Measurements from ENCODE around the gene MTUS2. TPM values are rescaled to one million over a fixed set of nuclear protein-coding genes. Genes with fewer than 3 reads are reported as not detected.

MTUS2 gene
- total RNA-seq, 1 donor, result 0.36 TPM

DNA sequence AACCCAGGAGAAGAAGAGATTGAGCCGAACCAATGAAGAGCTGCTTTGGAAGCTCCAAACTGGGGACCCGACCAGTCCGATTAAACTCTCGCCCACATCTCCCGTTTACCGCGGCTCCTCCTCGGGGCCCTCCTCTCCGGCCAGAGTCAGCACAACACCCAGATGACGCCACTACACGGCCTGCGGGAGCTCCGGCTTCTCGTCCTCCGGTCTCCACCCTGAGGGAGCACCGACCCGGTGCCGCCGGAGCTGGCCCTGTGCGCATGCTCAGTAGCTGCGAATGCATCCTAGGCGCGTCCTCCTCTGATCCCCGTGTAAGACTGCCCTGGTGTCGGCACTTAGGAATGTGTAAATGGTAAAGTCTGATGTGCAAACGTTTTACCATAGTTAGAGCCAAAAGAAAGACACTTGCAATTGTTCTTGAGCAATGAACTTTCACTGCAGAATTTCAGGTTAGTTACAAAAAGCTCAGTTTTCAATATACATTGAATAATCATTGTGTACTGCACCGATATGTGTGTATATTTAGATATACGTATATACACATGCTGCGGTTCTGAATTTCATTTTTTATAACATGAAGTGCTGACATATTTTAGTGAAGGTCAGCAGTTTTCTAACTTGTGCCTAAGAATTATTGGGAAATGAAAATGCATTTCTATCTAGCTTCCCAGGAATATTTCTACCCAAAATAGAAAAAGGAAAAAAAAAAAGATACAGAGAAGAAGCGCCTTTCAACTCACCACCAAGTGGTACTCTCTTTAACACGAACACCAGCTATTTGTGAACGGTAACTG is 683.1 kb downstream of the MTUS2 start:
- Histone ChIP-seq H3K36me3 (ENCODE audit: insufficient read depth, low read length) (no peaks in the 10 kb centered on the region), H3K27me3 (ENCODE audit: insufficient read depth, low read length) (peaks cover 16% of the 10 kb centered on the region), H3K9me3 (ENCODE audit: low read depth, low read length) (no peaks in the 10 kb centered on the region), H4K20me1 (ENCODE audit: insufficient read depth, low read length) (peaks cover 4% of the 10 kb centered on the region), H3K27ac (ENCODE audit: low read depth, low read length) (no peak overlapping the region), H3K4me3 (ENCODE audit: insufficient read depth, low read length) (peak overlapping the region; percentile 60), H3K4me2 (ENCODE audit: insufficient read depth, low read length) (peak overlapping the region; percentile 78), H3K4me1 (ENCODE audit: insufficient read depth, low read length) (peaks cover 6% of the 10 kb centered on the region), H3K79me2 (ENCODE audit: insufficient read depth, low read length) (no peaks in the 10 kb centered on the region), H2AFZ (ENCODE audit: low read length) (peak overlapping the region; percentile 59)
- peak; percentile 86 for DNase-seq (ENCODE audit: insufficient read length, low spot score, missing footprints)
- TF ChIP-seq, protein P1, sequence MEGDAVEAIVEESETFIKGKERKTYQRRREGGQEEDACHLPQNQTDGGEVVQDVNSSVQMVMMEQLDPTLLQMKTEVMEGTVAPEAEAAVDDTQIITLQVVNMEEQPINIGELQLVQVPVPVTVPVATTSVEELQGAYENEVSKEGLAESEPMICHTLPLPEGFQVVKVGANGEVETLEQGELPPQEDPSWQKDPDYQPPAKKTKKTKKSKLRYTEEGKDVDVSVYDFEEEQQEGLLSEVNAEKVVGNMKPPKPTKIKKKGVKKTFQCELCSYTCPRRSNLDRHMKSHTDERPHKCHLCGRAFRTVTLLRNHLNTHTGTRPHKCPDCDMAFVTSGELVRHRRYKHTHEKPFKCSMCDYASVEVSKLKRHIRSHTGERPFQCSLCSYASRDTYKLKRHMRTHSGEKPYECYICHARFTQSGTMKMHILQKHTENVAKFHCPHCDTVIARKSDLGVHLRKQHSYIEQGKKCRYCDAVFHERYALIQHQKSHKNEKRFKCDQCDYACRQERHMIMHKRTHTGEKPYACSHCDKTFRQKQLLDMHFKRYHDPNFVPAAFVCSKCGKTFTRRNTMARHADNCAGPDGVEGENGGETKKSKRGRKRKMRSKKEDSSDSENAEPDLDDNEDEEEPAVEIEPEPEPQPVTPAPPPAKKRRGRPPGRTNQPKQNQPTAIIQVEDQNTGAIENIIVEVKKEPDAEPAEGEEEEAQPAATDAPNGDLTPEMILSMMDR (IDR thresholded peaks at IDR 0.05; ENCODE audit: extremely low read depth, low read depth, low read length), result no peak

DNA sequence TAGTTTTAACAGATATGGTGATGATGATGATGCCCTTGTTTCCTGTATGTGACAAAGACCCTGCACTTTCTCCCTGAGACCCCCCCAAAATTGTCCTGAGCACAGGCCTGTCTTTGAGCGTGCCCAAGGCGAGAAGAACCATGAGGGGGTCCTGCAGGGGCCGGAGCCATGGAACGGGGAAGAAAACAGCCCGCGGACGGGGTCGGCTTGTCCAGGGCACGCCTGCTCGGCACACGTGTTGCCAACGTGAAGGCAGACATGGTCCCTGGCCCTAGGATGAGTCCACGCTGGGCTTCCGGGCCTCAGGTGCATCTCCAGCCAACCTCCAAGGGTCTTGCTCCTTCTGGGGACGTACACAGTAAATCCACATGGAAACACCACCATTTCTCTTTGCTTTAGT is 684.6 kb downstream of the MTUS2 start:
- H3K4me3 ChIP-seq (ENCODE audit: insufficient read depth, low read length), result no peak overlapping the region
- H2AFZ ChIP-seq (ENCODE audit: low read length), result no peak overlapping the region
- peaks cover 8% of the 10 kb centered on the region for H3K27me3 ChIP-seq (ENCODE audit: insufficient read depth, low read length)
- no peak overlapping the region for H3K27ac ChIP-seq (ENCODE audit: low read depth, low read length)
- no peaks in the 10 kb centered on the region for H3K79me2 ChIP-seq (ENCODE audit: insufficient read depth, low read length)
- DNase-seq (ENCODE audit: insufficient read length, low spot score, missing footprints), result no peak
- no peaks in the 10 kb centered on the region for H3K36me3 ChIP-seq (ENCODE audit: insufficient read depth, low read length)
- TF ChIP-seq, protein P1 (IDR thresholded peaks at IDR 0.05; ENCODE audit: extremely low read depth, low read depth, low read length), result no peak
- H4K20me1 ChIP-seq (ENCODE audit: insufficient read depth, low read length), result peaks cover 4% of the 10 kb centered on the region
- peaks cover 20% of the 10 kb centered on the region for H3K4me1 ChIP-seq (ENCODE audit: insufficient read depth, low read length)
- no peak overlapping the region for H3K4me2 ChIP-seq (ENCODE audit: insufficient read depth, low read length)
- no peaks in the 10 kb centered on the region for H3K9me3 ChIP-seq (ENCODE audit: low read depth, low read length)

DNA sequence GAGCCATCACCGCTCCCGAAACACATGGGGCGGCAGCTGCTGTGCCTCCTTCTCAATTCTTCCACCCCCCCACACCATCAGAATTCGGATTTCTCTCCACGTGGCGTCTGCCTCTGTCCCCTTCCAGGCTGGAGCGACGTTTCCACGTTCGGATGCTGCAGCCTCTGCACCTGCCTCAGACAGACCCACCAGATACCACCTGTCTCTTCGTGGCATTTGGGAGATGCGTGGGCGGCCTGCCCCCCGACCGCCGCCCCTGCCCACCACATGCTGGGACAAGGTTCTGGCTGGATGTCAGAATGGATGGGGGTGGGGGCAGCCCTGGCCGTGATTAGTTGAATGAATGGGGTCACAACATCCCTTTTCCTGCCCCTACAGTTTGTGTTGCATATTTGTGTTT is 685.4 kb downstream of the MTUS2 start:
- no peak overlapping the region for H3K27ac ChIP-seq (ENCODE audit: low read depth, low read length)
- H3K4me3 ChIP-seq (ENCODE audit: insufficient read depth, low read length), result no peak overlapping the region
- H3K79me2 ChIP-seq (ENCODE audit: insufficient read depth, low read length), result peaks cover under 1% of the 10 kb centered on the region
- H2AFZ ChIP-seq (ENCODE audit: low read length), result no peak overlapping the region
- H3K36me3 ChIP-seq (ENCODE audit: insufficient read depth, low read length), result no peaks in the 10 kb centered on the region
- H4K20me1 ChIP-seq (ENCODE audit: insufficient read depth, low read length), result peaks cover 4% of the 10 kb centered on the region
- H3K4me2 ChIP-seq (ENCODE audit: insufficient read depth, low read length), result no peak overlapping the region
- TF ChIP-seq, protein P1 (IDR thresholded peaks at IDR 0.05; ENCODE audit: extremely low read depth, low read depth, low read length), result no peak
- no peak for DNase-seq (ENCODE audit: insufficient read length, low spot score, missing footprints)
- no peaks in the 10 kb centered on the region for H3K9me3 ChIP-seq (ENCODE audit: low read depth, low read length)
- peaks cover 5% of the 10 kb centered on the region for H3K27me3 ChIP-seq (ENCODE audit: insufficient read depth, low read length)
- H3K4me1 ChIP-seq (ENCODE audit: insufficient read depth, low read length), result peaks cover 28% of the 10 kb centered on the region

DNA sequence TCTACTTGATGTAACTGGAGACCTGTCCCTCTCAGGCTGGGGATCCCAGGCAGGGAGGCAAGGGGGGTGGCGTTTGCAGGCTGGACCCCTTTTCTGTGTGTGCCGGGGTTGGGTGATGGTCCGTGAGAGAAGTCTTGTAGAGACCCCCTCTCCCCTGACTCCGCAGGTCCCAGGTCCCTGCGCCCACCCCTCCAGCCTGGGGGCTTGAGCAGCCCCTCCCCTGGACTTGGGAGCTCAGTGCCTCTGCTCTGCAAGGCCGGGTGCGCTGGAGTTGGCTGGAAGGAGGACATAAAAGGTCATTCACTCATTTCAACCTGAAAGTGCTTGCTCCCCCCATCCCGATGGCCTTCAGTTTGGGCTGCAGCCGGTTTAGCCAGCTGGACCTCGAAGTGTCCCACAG is 685.8 kb downstream of the MTUS2 start:
- peaks cover 4% of the 10 kb centered on the region for H4K20me1 ChIP-seq (ENCODE audit: insufficient read depth, low read length)
- no peaks in the 10 kb centered on the region for H3K9me3 ChIP-seq (ENCODE audit: low read depth, low read length)
- peaks cover 5% of the 10 kb centered on the region for H3K27me3 ChIP-seq (ENCODE audit: insufficient read depth, low read length)
- no peak overlapping the region for H3K4me3 ChIP-seq (ENCODE audit: insufficient read depth, low read length)
- peaks cover 5% of the 10 kb centered on the region for H3K79me2 ChIP-seq (ENCODE audit: insufficient read depth, low read length)
- H3K27ac ChIP-seq (ENCODE audit: low read depth, low read length), result no peak overlapping the region
- no peak overlapping the region for H3K4me2 ChIP-seq (ENCODE audit: insufficient read depth, low read length)
- TF ChIP-seq, protein P1 (IDR thresholded peaks at IDR 0.05; ENCODE audit: extremely low read depth, low read depth, low read length), result no peak
- H3K36me3 ChIP-seq (ENCODE audit: insufficient read depth, low read length), result no peaks in the 10 kb centered on the region
- H3K4me1 ChIP-seq (ENCODE audit: insufficient read depth, low read length), result peaks cover 32% of the 10 kb centered on the region
- H2AFZ ChIP-seq (ENCODE audit: low read length), result no peak overlapping the region
- DNase-seq (ENCODE audit: insufficient read length, low spot score, missing footprints), result no peak

Measured in osteoblast (primary cell).